Mononuclear cell (primary cell): Measurements from ENCODE around the gene EN1. TPM values are rescaled to one million over a fixed set of nuclear protein-coding genes. Genes with fewer than 3 reads are reported as not detected.

Source experiments
- H3K27me3 ChIP-seq: 2 replicates; pipeline ENCODE4 v1.6.0; 2011; ENCODE audit warnings: low read length, control low read depth; ENCODE audit not compliant: insufficient read depth
- H3K4me1 ChIP-seq: 2 replicates; pipeline ENCODE4 v1.5.1; 2011; ENCODE audit warnings: mild to moderate bottlenecking, low read length, control low read depth; ENCODE audit not compliant: insufficient read depth
- H3K4me3 ChIP-seq: 2 replicates; pipeline ENCODE4 v1.5.1; 2011; ENCODE audit warnings: mild to moderate bottlenecking, low read length, moderate library complexity
- H3K9me3 ChIP-seq: 2 replicates; pipeline ENCODE4 v1.5.1; 2011; ENCODE audit warnings: low read depth, mild to moderate bottlenecking, control low read depth, low read length
- total RNA-seq: library from RNA; depleted of rRNA; stranded (reverse); fragments of >200 nt; gene quantifications from one replicate; pipeline ENCODE4 v1.2.3, GENCODE V29; 2012

Gene EN1
- total RNA-seq: not detected

GRCh38 chr2:118846953-118847761 lies at the start of gene EN1:
TSS of gene EN1 (minus strand) at chr2:118847648. CDS start at chr2:118847167, 481 bp downstream.
- no peaks in the 10 kb centered on the region for H3K9me3 ChIP-seq
- peaks cover 88% of the 10 kb centered on the region for H3K27me3 ChIP-seq
- peaks cover 11% of the 10 kb centered on the region for H3K4me1 ChIP-seq
- no peak within 1 kb of the TSS for H3K4me3 ChIP-seq

- Histone ChIP-seq H3K4me1 (no peaks in the 10 kb centered on the region), H3K4me3 (no peak overlapping the region), H3K27me3 (no peaks in the 10 kb centered on the region), H3K9me3 (peaks cover 20% of the 10 kb centered on the region)
Measured at GRCh38 chr2:118893100-118893499, 45.7 kb upstream of the EN1 start.

GRCh38 chr2:118889995-118890394 lies 42.5 kb upstream of the EN1 start:
- peaks cover 20% of the 10 kb centered on the region for H3K9me3 ChIP-seq
- H3K4me3 ChIP-seq: no peak overlapping the region
- H3K27me3 ChIP-seq: no peaks in the 10 kb centered on the region
- H3K4me1 ChIP-seq: no peaks in the 10 kb centered on the region

DNA sequence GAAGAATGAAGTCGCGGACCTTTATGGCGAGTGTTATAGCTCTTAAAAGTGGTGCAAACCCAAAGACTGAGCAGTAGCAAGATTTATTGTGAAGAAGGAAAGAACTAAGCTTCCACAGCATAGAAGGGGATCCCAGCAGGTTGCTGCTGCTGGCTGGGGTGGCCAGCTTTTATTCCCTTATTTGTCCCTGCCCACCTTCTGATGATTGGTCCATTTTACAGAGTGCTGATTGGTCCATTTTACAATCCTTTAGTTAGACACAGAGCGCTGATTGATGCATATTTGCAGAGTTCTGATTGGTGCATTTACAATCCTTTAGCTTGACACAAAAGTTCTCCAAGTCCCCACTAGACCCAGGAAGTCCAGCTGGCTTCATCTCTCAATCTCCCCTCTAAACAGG lies 36.3 kb upstream of the EN1 start:
- H3K4me3 ChIP-seq: no peak overlapping the region
- no peaks in the 10 kb centered on the region for H3K27me3 ChIP-seq
- no peaks in the 10 kb centered on the region for H3K9me3 ChIP-seq
- peaks cover 15% of the 10 kb centered on the region for H3K4me1 ChIP-seq

DNA sequence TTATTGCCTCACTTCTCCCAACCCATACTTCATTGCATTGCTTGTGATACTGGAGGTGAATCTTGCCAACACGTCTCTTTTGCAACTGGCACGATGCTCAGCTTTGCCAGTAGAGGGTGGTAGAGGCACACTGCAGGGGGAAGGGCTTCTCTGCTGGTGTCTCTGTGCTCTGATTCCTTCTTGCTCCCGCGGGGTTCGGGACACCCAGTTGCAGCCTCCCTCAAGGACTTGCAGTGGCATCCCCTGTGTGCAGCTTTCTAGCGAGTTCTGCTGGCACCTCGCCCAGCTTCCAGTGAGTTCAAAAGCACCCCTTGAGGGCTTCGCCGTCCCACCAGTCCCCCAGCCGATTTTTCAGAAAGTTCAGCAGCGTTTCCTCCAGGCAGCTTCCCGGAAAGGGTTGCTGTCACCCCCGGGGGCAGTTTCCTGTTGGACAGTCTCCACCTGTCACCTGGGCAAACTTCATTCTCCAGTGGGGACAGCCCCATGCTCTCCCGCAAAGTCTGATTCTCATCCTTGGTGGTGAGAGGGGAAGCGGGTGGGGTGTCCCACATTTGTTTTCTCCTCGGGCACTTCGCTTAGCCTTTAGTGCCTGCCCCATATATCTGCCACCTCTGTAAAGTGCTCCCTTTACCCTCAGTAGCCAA lies 35.4 kb upstream of the EN1 start:
- Histone ChIP-seq H3K9me3 (no peaks in the 10 kb centered on the region), H3K4me3 (no peak overlapping the region), H3K4me1 (peaks cover 19% of the 10 kb centered on the region), H3K27me3 (no peaks in the 10 kb centered on the region)

DNA sequence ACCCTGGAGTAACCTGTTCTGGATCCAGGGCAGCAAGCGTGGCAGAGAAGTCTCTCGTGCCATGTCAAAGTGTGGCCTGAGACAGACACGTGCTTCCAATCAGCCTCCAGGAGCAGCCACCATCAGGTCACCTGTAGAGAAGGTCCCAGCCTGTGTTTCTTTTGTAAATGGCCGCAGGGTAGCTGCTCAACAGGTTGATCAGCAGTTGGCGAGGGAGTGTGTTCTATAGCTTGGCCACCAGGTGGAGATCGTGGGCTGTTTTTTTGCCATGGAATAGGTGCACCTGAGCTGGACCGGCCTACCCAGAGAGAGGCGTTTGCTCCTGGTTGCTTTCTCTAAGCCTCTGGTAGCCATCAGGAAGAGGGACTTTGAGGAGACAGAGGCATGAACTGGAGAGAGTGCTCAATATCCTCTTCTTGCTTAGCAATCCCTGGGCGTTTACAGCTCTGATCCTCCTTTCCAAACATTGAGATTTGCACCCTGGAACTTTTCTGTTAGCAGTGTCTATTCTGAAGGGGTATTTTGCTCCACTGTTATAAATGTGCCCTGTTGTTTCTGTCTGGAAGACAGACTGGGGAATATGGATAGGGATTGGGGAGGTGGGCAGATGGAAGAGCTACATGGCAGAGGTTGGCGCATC lies 34.2 kb upstream of the EN1 start:
- Histone ChIP-seq H3K4me3 (no peak overlapping the region), H3K9me3 (no peaks in the 10 kb centered on the region), H3K27me3 (peaks cover 5% of the 10 kb centered on the region), H3K4me1 (peaks cover 19% of the 10 kb centered on the region)

DNA sequence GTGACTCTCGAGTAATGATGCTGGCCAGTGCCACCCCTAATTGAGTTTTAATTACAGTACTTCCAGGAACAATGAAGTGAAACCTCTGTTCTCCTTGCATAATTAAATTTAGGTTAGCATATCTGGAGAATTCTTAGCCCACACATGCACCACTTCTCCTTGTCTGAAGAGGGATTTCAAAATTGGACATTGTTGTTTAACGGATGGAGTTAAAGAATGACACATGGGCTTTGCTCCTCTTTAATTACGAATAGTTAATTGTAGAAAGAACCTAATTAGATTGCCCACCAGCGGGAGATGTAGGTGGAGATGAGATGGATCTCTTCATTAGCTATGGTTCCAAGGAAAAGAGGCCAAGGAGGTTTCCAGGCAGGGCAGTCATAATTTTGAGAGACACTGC lies 33.1 kb upstream of the EN1 start:
- peaks cover 19% of the 10 kb centered on the region for H3K4me1 ChIP-seq
- H3K27me3 ChIP-seq: peaks cover 11% of the 10 kb centered on the region
- no peaks in the 10 kb centered on the region for H3K9me3 ChIP-seq
- H3K4me3 ChIP-seq: no peak overlapping the region

- Histone ChIP-seq H3K9me3 (no peaks in the 10 kb centered on the region), H3K4me1 (peaks cover 19% of the 10 kb centered on the region), H3K4me3 (no peak overlapping the region), H3K27me3 (peaks cover 17% of the 10 kb centered on the region)
Measured at GRCh38 chr2:118878531-118879149, 31.2 kb upstream of the EN1 start.

DNA sequence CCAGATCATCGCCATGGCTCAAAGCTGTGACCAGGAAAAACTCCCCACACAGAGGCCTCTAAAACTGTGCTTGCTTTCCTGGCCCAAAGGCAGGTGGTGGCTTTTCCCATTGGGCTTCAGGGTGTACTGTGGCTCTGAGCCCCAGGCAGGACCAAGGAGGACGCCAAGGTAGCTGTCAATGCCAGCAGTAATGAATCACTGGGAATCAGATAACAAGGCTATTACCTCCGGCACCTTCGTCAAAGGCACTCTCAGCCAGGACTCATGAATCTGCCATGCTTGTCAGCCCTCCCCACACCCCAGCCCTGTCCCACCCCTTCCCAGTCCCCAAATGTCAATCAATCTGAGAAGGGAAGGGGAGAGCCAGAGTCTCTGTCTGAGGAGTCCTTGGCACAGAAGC lies 27.9 kb upstream of the EN1 start:
- no peak overlapping the region for H3K4me3 ChIP-seq
- no peaks in the 10 kb centered on the region for H3K9me3 ChIP-seq
- peaks cover 6% of the 10 kb centered on the region for H3K4me1 ChIP-seq
- peaks cover 26% of the 10 kb centered on the region for H3K27me3 ChIP-seq

DNA sequence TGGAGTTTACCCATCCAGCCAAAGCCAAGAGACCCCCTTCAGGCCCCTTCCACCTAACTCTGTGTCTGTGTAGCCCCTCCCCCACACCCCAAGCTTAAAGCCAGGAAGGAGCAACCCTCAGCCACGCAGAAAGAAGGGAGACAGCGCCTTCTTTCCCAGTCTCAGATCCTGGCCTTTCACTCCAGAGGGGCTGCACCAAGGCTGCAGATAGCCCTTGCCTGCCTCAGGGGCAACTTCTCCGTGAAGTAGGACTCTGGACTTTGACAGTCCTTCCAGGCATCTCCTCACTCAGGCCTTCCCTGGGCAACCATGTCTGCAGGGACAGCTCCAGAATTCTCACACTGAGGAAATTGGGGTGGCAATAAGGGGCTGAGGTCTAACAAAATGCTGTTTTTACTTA lies 26.9 kb upstream of the EN1 start:
- Histone ChIP-seq H3K4me1 (peaks cover 6% of the 10 kb centered on the region), H3K4me3 (no peak overlapping the region), H3K9me3 (no peaks in the 10 kb centered on the region), H3K27me3 (peaks cover 32% of the 10 kb centered on the region)

DNA sequence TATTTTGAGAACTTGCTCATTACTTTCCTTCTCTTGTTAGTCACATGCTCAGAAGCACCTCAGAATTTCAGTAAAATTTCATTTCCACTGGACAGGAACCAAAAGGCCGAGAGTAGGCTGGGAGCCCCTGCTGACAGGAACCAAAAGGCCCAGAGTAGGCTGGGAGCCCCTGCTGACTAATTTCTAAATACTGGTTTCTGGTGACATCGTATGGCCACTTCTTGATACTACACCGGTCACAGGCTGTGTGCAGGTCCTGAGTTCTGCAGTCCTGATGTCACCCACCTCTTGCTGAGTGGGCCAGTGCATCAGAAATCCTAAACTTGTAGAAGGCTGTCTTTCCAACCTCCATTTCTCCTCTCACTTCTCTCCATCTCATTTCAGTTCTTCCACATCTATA lies 17.7 kb upstream of the EN1 start:
- Histone ChIP-seq H3K9me3 (no peaks in the 10 kb centered on the region), H3K4me3 (no peak overlapping the region), H3K27me3 (peaks cover 50% of the 10 kb centered on the region), H3K4me1 (no peaks in the 10 kb centered on the region)

GRCh38 chr2:118864207-118864606 lies 16.8 kb upstream of the EN1 start:
- no peaks in the 10 kb centered on the region for H3K4me1 ChIP-seq
- no peaks in the 10 kb centered on the region for H3K9me3 ChIP-seq
- peaks cover 53% of the 10 kb centered on the region for H3K27me3 ChIP-seq
- no peak overlapping the region for H3K4me3 ChIP-seq

GRCh38 chr2:118861731-118862130 lies 14.3 kb upstream of the EN1 start:
- Histone ChIP-seq H3K4me3 (no peak overlapping the region), H3K9me3 (no peaks in the 10 kb centered on the region), H3K27me3 (peaks cover 75% of the 10 kb centered on the region), H3K4me1 (peaks cover 3% of the 10 kb centered on the region)

- Histone ChIP-seq H3K9me3 (no peaks in the 10 kb centered on the region), H3K4me1 (peaks cover 7% of the 10 kb centered on the region), H3K4me3 (no peak overlapping the region), H3K27me3 (peaks cover 80% of the 10 kb centered on the region)
Measured at GRCh38 chr2:118861242-118861641, 13.8 kb upstream of the EN1 start.

DNA sequence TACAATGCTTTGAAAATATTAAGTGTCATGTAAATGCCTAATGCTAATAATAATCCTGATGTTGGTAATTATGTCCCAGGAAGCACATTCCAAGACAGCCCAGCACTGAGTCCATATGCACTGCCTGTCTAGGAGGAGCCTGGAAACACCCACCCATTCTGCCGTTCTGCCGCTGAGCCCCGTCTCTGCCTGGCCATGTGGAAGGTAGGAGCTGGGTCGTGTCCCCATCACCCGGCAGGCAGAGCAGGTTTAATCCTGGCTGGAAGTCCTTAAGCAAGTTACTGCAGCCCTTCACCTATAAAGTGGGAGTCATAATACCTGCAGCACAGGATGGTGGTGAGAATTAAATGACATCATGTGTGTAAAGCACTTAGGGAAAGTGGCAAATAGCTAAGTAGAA lies 13.1 kb upstream of the EN1 start:
- Histone ChIP-seq H3K27me3 (peaks cover 87% of the 10 kb centered on the region), H3K9me3 (no peaks in the 10 kb centered on the region), H3K4me1 (peaks cover 14% of the 10 kb centered on the region)

More for the DNA sequence above, 13.1 kb upstream of the EN1 start:
- H3K4me3 ChIP-seq: no peak overlapping the region
